ENCODE results near the gene GJA4.

GRCh38 chr1:34762474-34763141 lies 30.2 kb upstream of the GJA4 start:
- TF ChIP-seq POLR2A (IDR thresholded peaks at IDR 0.05): no peak
- TF ChIP-seq, protein P1, sequence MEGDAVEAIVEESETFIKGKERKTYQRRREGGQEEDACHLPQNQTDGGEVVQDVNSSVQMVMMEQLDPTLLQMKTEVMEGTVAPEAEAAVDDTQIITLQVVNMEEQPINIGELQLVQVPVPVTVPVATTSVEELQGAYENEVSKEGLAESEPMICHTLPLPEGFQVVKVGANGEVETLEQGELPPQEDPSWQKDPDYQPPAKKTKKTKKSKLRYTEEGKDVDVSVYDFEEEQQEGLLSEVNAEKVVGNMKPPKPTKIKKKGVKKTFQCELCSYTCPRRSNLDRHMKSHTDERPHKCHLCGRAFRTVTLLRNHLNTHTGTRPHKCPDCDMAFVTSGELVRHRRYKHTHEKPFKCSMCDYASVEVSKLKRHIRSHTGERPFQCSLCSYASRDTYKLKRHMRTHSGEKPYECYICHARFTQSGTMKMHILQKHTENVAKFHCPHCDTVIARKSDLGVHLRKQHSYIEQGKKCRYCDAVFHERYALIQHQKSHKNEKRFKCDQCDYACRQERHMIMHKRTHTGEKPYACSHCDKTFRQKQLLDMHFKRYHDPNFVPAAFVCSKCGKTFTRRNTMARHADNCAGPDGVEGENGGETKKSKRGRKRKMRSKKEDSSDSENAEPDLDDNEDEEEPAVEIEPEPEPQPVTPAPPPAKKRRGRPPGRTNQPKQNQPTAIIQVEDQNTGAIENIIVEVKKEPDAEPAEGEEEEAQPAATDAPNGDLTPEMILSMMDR (IDR thresholded peaks at IDR 0.05): no peak
